HG03442 (cell line): ENCODE results near the gene TBC1D21.
A peak's percentile ranks its signal among the peaks of the same experiment; 100 is the strongest.

Experiments
- ATAC-seq: cut with Tn5 transposase; IDR thresholded peaks from one replicate; pipeline ENCODE4 v1.9.1; 2021; ENCODE audit warnings: mild to moderate bottlenecking, moderate library complexity; ENCODE audit not compliant: unreplicated experiment

TBC1D21 gene

DNA sequence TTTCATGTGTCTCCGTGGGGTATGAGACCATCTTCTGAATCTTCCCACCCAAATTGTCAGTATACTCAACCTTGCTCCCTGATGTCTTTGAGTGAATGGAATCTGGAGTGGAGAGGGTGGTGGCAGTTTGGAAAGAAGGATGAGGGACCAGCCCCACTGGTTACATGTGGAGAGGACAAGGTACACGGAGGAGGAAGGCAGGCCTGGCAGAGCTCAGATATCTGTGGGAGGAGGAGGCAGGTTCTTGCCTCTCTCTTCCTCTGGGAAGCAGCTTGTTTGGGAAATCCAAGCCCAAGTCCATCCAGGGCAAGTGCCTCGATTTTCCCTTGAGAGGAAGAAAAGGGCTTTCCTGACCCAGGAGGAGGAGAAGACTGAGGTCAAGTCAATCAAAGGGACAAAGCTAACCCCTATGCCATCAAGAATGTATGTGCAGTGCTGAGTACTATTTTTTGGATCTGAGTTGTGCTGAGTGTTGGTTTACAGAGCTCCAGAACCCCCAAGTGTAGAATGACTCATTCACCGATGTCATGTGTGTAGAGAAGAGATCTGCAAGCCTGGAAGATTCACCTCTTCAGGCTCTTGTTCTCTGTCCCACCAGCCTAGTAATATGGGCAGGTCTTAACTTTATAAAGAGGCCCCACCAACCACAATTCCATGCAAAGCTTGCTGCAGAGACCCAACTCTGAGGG is 33.1 kb downstream of the TBC1D21 start:
- no peak for ATAC-seq

DNA sequence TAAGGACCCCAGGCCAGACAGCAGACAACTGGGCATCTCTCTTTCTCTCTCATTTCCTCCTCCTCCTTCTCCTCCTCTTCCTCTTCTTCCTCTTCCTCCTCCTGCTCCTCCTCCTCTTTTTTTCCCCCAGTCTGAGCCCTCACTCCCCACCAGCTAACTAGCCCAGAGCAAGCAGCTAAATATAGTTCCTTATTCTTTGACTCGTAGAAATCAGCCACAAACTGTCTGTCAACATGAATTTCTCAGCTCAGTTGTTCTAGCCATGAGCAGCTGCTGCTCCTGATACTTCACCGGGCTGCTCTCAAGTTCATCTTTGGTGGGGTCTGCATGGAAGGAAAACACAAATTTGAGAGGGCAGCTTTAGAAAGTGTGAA is 33.7 kb downstream of the TBC1D21 start:
- no peak for ATAC-seq

DNA sequence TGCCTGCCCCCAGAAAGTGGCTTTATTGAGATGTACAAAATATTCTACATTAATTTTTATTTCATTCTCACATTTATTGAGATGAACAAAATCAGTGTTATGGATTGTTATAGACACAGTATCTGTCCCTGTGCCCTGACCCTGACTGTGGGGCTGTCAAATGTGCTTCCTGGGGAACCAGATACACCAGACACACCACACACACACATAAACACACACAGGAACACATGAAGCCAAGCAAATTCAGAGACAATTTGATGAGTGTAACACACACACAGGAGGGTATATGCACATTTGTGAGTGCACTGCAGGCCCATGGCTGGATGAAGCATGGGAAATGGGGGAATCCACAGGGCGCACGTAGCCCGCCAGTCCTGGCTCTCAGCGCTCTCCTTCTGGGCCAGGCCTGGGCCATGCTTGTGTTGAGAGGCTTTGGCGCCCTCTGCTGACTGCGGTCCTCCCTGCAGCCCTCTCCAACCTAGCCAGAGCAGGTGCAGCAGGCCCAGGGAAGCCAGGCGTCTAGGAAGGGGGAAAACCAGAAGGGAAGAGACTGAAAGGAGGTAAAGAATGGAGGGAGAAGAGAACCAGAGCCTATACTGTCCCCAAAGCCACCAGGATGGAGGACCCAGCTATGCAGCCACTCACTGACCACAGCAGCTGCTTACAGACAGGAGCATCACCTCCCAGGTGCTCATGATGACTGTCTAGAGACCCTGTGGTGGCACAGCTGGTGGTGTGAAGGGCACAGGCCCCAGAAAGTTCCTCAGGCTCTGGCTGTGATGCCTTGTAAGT is 34.9 kb downstream of the TBC1D21 start:
- ATAC-seq: peak; percentile 42

DNA sequence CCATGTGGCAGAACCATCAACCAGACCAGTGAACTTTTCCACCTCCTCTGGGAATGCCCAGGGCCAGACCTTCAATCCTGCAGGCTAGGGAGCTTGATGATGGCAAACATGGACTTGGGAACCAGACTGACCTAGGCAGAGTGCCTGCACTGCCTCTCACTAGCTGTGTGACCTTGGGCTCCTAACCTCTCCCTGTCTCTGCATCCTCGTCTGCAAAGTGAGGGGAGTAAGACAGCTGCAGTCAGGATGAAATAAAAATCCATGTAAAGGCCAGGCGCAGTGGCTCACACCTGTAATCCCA is 35.4 kb downstream of the TBC1D21 start:
- no peak for ATAC-seq

DNA sequence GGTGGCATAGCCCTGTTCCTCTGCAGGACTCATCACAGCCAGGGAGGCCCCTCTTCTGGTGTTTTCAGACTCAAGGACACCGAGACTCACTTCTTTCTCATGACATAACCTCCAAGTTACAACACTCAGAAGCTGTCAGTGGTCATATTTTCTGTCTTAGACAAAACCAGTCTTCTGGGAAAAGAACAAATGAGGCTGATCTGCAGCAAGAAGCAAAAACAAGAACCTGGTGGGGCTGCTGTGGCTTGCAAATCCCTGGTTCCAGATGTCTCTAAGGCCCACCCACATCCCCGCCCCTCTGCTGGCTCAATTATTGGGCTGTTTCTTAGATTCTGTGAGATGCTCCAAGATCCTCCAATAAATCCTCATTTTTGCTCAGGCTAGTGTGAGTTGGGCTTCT is 36.3 kb downstream of the TBC1D21 start:
- no peak for ATAC-seq

DNA sequence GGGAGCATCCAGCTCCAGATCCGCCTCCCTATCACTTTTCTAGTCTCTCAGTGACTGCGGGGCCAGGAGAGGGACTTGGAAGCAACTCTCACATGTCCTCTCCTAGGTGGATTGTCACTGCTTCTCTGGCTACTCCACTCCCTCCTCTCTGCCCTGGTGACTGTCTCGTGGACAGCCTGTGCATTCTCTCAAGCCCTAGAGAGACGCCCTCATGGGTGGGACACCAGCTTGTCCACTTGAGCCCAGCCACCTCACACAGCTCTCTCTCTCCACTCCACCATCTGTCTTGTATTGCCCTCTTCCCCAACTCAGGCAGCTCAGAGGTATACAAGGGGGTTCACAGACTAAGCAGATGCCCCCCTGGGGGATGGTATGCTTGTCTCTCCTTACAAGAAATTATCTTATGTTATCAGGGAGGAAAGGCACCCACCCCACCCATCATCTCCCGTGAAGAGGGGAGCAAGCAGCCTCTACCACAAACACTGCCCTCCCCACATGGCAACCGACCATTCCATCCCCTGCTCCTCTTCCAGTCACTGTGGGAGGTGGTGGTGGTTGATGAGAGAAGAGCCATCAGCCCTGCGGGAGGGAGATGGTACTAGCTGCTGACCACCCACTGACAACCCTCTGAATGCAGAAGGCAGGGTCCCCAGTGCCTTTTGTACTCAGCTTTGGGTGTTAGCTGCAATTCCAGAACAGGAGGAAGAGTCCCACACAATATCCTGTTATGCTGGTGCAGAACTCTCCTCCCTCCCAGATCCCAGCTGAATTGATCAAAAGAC is 37.3 kb downstream of the TBC1D21 start:
- ATAC-seq: no peak

DNA sequence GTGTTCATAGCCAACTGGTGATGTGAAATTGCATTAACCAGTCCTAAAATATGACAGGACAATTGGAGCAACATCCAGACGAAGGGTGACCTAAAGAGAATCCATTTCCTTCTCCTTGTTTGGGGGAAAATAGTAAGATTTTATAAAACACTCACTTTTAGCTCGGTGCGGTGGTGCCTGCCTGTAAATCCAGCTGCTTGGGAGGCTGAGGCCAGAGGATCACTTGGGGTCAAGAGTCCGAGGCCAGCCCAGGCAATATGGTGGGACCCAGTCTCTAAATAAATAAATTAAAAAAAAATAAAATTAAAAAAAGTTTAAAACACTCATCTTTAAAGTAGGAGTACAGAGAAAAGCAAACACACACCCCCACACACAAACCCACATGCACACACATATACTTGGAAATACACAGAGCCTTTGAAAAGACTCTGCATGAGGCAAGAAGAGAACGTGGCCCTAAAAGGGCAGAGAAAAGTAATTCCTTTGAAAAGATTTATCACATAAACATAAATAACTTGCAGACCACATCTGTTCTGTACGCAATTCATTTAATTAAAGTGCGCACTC is 38.7 kb downstream of the TBC1D21 start:
- no peak for ATAC-seq

DNA sequence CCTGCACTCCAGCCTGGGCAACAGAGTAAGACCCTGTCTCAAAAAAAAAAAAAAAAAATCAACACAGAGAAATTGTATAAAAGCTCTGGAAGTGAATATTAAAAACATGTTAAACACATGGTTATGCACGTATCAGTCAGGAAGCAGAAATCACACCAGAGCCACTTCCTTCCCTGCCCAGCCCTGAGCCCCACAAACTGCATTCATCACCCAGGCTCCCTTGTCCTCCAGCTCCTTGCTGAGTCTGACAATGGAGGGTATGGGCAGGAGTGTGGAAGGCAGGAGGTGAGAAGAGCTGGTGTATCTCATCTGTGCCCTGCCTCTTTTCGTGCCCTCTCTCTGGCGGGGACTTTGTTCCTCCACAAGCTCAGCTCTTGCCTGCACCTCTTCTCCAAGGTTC is 40.8 kb downstream of the TBC1D21 start:
- ATAC-seq: no peak

DNA sequence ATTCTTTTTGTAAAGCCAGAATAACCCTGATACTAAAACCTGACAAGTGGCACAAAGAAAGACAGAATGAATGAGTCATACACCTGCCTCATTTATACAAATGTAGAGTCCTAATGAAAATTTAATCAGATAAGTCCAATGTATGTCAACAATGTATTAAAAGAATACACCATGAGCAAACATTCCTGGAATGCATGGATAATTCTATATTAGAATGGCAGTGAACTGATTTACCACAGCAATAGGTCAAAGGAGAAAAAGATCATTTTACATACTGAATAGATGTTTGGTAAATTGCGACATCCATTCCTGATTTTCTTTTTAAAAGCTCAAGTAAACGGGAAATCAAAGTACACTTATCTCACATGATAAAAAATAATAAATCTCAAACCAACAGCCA is 41.7 kb downstream of the TBC1D21 start:
- ATAC-seq: no peak

DNA sequence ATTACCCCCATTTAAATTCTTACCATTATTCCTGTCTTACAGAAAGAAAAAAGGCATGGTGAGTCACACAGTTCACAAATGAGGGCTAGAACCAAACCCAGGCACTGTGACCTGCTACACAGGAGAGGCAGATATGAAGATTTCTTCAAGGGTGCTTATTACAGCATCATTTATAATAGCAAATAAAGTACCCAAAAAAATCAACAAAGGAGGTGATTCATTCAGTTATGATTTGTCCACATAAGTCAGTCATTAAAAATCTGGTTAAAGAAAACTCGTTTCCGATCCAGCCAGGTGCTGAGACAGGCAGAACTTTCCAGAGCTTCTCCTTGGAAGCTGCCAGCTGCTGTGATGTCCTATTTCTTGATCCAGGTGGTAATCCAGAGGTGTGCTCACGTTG is 45.4 kb downstream of the TBC1D21 start:
- ATAC-seq: no peak

DNA sequence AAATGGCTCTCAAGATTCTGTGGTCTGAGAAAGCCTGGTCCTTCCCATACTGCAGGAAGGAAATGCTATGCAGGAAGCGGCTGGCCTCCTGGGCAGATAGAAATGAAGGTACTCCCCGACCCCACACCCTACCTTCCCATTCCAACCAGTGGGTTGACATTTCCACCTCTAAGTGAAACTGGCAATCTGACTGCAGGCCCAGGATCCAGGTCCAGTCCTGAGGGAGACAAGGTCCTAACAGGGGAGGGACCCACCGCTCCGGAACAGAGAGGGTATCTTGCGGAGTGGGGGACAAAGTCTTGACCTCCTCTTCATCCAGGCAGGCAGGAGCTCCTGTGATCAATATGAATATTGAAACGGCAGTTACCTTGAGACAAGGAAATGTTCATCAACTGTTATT is 46.3 kb downstream of the TBC1D21 start:
- ATAC-seq: no peak

DNA sequence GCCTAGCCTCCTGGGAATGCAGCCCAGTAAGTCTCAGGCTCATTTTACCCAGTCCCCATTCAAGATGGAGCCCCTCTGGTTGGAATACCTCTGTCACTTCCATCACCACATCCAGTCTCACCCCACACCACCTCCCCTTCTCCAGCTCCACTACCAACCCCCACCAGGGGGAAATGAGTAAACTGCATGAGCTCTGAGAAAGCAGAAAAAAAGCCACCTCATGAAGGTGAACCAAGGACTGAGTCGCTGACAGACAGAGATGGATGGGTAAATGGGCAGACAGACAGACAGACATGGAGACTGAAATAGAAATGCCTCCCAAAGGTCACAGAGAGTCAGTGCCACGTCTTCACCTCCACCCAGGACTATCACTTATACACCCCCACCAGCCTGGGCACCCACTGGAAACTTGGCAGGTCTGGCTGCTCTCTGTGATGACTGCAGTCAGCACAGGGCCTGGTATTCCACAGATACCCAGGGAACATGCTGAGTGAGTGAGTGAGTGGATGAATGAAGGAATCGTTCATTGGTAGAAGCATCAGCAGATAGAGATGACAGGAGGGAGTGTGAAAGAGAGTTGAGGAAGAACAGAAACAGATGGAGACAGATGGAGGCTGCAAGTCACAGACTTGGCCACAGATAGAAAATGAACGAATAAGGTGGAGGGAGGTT is 48.0 kb downstream of the TBC1D21 start:
- no peak for ATAC-seq

DNA sequence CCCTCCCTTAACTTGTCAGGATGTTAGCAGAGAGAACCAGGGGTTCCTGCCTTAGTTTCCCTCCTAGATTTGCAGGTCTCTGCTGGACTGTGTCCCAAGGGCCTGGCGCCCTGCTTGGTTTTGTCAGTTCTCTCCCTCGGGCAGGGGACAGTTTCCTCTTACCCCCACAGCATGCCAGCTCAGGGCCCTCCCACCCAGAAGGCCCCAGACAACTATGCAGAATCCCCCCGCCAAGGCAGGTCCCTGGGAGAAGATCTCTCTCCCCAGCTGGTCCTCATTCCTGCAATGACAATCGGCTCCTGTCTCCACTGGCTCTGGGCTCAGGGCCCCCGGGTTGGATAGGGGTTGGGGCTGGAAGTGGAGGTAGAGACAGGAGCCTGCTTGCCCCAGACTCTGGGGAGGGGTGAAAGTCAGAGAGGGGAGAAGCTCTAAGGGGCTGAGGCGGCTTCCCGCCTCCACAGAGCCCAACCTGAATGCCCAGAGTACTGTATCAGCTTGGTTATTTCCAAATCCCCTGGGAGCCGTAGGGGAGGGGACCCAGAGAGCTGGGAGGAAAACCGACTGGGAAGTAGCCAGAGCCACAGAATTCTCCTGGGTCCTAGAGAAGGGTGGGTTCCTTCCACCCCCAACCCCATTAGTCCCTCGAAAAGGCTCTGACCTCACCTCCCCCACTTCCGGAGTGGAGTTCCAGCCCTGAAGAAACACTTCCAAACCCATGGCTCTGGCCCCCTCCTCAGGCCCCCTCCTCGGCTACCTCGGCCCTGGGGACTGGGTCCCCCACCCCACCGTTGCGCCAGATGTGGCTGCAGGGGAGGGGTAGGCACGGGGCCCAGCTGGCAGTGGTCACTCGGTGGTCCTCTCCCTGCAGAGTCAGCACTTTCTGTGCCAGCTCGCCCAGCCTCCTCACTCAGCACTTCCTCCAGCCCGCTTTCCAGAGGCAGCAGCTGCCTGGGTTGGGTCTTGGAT is 49.1 kb downstream of the TBC1D21 start:
- no peak for ATAC-seq

DNA sequence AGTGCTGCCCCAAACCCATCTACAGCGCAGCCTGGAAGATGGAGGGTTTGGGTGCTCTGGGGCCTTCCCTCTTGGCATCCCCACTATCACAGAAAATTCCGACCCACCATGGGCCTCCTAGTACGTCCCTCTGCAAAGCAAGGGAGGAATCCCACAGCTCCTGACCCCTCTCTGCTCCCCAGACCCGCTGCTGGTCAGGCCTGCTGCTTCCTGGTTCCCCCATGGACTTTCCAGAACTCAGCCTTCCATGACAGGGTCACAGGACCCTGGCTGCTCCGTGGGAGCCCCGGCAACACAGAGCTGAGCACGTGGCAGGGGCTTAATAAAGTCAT is 49.8 kb downstream of the TBC1D21 start:
- no peak for ATAC-seq

DNA sequence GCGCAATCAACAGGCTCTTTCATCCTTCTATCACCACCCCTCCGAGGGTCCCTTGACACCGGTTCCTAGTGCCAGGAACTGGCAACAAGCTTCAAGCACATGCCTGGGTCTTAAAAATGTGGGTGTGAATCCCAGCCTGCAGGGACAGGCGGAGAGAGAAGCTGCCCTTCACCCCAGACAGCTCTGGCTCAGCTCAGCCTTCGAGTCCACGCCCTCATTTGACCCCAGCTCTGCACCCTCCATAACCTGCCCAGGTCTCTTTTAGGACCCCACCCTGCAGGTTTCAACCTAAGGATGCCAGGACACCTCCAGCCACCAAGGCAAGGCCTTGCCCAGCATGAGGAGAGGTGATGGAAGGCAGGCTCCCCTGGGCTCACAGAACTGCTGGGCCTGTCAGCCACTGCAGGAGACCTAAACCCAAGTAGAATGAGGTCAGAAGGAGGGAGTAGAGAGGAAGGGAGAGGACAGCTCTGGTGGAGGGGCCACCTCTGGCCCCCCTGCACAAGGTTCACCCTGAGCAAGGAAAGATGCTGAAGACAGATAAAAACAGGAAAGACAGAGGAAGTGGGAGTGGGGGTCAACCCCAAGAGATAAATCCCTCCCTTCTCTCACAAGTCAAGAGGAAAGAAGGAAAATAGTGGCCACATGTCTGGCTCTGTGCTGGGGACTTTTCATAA is 50.3 kb downstream of the TBC1D21 start:
- no peak for ATAC-seq

DNA sequence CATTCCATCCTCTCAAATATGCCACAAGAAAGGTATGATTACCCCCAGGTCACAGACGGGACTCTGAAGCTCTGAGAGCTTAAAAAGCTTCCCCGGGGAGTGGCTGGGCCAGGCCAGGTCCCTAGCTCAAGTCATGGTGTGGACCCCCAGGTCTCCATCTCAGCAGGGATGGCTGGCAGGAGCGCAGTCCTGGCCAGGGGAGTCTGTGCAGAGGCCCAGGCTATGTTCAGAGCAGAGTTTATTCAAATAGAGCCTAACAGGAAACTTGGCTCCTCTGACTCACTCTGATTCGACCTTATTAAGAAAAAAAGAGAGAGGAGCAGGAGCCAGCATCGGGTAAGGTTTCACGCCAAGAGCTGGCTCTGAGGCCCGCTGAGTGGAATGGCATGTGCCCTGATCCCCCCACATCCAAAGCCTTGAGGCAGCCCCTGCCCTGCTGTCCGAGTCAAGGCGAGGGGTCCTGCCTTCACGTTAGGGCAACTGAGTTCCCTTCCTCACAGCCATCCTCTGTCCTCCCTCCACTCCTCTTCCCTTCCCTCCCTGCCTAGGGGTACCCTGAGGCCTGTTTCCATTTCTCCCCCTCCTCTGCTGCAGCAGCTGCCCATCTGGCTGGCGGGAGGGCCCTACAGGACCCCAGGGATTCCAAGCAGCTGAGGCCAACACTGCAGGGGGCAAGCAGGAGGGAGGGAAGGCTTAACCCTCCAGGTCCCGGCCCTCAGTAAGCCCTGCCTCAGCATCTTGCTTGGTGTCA is 51.0 kb downstream of the TBC1D21 start:
- ATAC-seq: no peak

DNA sequence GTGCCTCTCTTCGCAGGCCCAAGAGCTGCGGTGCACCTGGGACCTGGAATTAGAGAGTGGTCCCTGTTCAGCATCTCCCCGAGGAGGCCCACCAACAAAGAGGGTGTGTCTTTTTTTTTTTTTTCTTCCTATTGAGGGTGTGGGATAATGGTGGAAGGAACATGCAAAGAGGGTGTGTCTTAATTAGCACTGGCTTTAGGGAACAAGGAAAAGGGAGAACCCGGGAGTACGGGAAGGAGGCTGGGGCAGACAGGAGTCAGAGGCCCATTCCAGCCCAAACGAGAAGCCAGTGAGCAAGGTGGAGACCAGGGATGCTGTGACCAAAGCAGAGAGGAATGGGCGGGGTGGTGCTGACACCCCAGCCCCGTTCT is 52.5 kb downstream of the TBC1D21 start:
- no peak for ATAC-seq

DNA sequence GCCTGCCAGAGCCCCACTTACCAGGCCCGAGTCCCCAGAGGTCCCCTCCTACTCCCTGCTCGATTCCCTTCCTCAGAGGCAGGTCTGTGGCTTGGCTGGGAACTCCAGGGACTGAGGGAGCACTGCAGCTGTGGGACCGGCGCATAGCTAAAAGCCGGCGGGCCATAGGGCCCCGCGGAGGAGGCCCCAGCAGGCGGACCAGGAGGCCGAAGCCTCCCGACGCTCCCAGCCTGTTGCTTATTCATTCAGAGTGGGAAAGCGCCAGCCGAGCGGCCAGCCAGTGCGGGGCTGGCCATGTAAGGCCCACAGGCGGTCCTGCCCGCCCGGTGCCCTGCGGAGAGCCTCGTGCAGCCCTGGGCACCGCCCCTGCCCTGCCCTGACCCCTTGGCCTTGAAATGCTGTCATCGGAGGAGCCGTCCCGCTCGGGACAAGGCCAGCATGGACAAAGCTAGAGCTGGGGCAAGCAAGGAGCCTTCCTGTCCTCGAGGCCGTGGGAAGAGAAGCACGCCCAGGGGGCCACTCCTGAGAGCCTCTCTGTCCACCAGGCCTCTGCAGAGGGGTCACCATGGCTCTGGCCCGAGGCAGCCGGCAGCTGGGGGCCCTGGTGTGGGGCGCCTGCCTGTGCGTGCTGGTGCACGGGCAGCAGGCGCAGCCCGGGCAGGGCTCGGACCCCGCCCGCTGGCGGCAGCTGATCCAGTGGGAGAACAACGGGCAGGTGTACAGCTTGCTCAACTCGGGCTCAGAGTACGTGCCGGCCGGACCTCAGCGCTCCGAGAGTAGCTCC is 53.0 kb downstream of the TBC1D21 start, which contains the start of gene LOXL1:
TSS of gene LOXL1 (plus strand) at position 244 of the 784 bp plus-strand sequence. CDS start at position 566, 322 bp downstream.
- ATAC-seq: no peak
